Prostate gland (tissue), 2 donors: ENCODE data around the gene TRAPPC11.

Source experiments
- POLR2A ChIP-seq: fragments of 450-650 bp; IDR thresholded peaks from one replicate; pipeline ENCODE4 v1.6.1; 2016; ENCODE audit warnings: antibody characterized with exemption, mild to moderate bottlenecking
- POLR2AphosphoS5 ChIP-seq: sonication (generic); formaldehyde crosslinking; IDR thresholded peaks from one replicate; pipeline ENCODE4 v1.6.1; 2017; ENCODE audit warnings: antibody characterized with exemption
- TF ChIP-seq, protein P1 (sequence below), 4 experiments: fragments of 200-600 bp in 2 of 4; fragments of 450-650 bp in 2 of 4; sonication (generic) in 2 of 4; IDR thresholded peaks; 1 replicate in 3 of 4; 2 replicates in 1 of 4; pipeline ENCODE4 v1.5.1; 2016 to 2019; ENCODE audit warnings: antibody characterized with exemption in 4 of 4, mild to moderate bottlenecking in 2 of 4, moderate library complexity in 2 of 4

DNA sequence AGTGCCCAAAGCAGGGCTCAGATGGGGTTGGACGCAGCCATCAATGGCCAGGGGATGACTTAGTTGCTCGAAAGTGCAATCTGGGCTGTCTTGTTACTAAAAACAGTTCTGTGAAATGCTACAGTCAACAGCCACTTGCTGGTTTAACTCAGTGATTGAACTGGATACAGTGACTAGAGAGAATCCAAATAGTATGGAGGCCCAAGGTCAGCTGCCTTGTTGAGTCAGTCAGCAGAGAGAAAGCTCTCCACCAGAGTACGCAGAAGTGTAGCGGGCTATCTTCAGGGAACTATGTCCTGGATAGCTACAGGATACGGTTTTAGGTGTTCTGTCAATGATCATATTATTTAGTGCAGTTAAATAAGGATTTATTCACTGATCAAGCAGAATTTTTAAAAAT is 68.4 kb downstream of the TRAPPC11 start:
- TF ChIP-seq, protein P1, sequence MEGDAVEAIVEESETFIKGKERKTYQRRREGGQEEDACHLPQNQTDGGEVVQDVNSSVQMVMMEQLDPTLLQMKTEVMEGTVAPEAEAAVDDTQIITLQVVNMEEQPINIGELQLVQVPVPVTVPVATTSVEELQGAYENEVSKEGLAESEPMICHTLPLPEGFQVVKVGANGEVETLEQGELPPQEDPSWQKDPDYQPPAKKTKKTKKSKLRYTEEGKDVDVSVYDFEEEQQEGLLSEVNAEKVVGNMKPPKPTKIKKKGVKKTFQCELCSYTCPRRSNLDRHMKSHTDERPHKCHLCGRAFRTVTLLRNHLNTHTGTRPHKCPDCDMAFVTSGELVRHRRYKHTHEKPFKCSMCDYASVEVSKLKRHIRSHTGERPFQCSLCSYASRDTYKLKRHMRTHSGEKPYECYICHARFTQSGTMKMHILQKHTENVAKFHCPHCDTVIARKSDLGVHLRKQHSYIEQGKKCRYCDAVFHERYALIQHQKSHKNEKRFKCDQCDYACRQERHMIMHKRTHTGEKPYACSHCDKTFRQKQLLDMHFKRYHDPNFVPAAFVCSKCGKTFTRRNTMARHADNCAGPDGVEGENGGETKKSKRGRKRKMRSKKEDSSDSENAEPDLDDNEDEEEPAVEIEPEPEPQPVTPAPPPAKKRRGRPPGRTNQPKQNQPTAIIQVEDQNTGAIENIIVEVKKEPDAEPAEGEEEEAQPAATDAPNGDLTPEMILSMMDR (IDR thresholded peaks at IDR 0.05) = no peak
- TF ChIP-seq POLR2A (no peak), POLR2AphosphoS5 (no peak)
